Measurements from ENCODE around the gene MMAA.
"Not testable (repeated sequence)": the region's sequence is repeated elsewhere in the genome, so short reads cannot be mapped to it uniquely, and the experiment has no call there.

The MMAA gene
- 8.4 reads per million, percentile 28 among the genes with 10 or more reads in this experiment for total RNA-seq

DNA sequence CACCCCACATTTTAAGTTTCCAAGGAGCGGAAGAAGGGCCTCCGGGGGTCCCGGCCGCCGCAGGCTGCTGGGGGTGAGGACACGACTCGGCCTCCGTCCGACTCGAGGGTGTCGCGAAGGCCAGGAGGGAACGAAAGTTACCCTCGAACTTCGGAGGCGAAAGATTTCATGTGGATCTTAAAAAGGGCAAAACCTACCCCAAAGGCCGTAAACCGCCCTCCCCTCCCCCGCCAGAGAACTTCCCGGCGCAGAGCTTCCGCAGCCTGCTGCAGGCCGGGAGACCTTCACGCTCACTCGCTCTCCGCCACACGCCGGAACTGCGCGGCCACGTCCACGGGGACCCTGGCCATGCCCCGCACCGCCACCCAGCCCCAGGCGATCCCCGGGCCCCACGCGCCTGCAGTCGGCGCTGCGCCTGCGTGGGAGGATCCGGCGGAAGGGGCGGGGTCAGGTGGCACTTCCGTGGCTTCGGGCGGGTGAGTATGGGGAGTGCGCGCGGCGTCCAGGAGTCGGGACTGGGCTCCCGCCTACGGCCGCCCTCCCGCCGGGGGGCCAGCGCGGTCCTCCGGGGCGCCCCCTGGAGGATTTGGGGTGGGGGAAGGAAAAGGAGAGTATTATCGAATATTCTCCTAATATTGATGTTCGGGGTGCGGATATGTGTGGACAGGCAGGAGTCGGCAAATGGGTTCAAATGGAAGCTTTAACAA is at the start of gene MMAA:
Gene MMAA, plus strand, starts transcription at position 454 of the 707 bp plus-strand sequence. CDS start 19,755 bp downstream, outside the sequence.
- peak; percentile 91 for DNase-seq

DNA sequence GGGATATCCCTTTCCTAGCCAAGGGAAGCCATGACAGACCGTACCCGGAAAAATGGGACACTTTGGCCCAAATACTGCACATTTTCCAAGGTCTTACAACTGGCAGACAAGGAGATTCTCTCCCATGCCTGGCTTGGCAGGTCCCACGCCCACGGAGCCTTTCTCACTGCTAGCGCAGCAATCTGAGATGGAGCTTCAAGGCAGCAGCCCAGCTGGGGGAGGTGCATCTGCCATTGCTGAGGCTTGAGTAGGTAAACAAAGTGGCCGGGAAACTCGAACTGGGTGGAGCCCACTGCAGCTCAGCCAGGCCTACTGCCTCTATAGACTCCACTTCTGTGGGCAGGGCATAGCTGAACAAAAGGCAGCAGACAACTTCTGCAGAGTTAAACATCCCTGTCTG is 44.6 kb upstream of the MMAA start:
- not testable (repeated sequence) for DNase-seq

DNA sequence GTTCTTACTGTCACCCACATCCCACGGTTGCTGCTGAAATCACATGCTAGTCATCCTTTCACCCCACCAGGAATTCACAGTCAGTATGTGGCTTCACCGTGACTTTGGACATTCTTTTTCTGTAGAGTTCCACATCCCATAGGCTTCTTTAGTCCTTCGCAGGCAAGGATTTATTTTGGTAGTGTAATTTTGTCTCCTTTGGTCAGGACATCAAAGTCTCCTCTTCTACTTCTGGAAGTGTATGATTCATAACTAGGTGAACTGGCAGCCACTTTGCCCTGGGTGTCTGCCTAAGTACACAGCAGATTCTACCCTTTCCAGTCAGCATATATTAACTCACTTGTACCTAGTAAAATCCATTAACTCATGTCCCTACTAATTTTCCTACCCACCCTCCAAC is 38.3 kb upstream of the MMAA start:
- no peak for DNase-seq

DNA sequence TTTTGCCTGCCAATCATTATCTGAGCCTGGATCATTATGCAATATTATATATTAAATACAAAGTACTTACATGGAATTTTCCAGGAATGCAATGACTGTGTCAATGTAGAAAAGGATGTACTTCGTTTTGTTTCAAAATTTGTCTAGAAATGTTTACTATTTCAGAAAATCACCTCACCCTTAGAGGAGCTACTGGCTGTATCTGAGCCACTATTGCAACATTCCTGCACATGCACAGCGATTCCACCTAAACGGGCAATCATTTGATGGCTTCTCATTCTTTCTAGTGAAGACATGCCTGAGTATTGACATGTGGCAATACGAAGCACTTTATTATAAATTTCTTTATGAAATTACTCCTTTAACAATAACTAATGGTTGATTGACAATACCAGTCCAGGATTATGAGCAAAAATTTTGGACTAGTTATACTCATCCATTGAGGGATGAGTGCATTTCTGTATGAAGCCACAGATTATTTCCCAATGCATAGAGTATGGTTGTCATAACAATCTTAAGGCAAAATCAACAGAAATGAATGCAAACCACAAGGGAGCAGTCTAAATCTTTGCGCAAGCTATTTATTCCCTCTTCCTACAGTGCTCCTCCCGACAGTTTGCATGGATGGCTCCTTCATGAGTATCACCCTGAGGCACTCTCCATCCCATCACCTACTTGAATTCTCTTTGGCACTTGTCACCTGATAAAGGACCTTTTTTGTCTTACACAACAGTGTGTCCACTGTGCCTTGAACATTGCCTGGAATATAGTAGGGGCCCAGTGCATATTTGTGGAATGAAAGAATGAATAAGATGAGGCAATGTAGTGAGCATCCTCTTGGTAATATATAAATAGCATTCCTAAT is 35.8 kb upstream of the MMAA start:
- no peak for DNase-seq

DNA sequence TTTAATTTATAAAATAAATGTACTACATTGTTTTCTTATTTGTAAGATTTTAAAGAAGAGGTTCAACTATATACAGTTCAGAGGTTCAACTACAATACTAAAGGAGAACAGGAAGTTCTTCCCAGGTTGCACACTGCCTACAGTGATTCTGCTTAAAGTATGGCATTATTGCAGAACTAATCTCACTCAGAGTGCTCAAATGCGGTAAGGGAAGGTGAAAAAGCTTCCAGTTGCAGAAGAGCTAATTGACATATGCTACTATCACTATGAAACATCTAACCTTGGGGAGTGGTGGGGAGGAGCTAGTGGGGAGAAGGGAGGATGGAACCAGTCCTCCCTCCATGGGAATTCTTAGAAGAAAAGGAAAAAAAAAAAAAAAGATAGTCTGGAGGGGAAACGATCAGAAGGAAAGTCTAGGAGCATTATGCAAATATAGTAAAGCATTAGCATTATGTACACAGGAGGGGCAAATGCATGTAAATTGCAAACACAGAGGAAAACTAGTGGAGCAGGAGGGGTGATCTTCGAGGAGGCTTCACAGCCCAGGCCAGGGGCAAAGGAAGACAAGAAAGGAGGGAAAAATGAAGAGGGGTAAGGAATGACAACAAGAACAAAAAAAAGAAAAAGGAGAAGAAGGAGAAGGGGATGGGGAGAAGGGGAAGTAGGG is 32.0 kb upstream of the MMAA start:
- no peak for DNase-seq

DNA sequence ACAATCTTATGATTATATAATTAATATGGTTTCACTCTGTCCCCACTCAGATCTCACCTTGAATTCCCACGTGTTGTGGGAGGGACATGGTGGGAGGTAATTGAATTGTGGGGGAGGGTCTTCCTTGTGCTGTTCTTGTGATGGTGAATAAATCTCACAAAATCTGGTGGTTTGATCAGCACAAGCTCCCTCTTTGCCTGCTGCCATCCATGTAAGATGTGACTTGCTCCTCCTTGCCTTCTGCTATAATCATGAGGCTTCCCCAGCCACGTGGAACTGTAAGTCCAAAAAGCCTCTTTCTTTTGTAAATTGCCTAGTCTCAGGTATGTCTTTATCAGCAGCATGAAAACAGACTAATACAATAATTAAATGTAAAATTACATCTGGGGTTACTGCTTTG is 29.8 kb upstream of the MMAA start:
- not testable (repeated sequence) for DNase-seq

DNA sequence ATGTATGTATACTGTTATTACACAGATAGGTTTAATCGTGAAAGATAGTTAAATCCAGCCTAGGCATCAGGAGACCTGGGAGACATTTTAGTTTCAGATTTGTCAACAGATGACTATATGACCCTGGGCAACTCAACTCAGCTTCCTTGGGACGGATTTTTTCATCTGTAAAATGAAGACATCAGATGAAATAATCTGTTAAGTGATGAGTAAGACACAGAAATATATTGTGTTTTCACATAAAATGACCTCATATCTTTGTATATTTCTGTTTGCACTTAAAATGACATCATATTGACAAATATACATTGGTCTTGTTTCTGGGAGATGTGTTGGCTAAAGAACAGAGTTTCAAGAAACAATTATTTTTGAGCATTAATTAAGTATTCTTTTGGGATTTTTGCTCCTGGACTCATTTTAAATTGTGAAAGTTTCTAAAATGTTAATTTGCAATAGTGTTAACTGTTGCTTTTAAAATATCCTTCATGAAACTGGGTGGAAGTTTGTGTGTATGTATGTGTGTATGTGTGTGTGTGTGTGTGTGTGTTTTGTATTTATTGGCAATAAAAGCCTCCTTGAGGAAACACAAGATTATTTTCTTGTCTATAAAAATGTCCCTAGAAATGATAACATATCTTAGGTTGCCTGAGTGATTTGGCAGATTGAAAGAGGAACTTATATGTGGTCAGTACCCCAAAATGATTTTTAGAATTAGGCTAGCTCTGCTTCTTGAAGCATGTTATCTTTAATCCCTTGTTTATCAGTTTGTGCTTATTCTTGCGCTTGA is 29.1 kb upstream of the MMAA start:
- no peak for DNase-seq

DNA sequence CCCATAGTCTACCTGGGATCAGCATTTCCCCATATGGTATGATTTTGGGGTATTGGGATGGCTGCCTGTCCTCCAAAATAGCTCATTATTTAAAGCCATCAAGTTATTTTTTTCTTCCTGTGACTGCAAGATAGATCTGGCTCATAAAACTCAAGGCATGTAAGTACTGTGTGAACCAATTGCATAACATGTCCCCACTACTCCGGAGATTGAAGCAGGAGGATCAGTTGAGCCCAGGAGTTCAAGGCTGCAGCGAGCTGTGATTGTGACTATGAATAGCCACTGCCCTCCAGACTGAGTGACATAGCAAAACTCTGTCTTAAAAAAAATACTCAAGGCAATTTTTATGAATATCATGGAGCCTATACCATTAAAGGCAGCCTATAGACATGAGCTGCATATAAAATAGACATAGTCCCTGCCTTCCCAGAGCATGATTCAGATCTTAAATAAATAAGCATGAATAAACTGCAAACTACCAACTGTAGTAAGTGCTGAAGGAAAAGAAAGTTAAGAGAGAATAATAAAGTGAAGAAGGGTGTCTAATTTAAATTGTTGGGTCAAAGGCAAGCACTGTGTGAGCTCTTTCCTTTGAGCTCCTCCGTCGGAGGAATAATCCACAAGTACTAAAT is 16.9 kb upstream of the MMAA start:
- no peak for DNase-seq

DNA sequence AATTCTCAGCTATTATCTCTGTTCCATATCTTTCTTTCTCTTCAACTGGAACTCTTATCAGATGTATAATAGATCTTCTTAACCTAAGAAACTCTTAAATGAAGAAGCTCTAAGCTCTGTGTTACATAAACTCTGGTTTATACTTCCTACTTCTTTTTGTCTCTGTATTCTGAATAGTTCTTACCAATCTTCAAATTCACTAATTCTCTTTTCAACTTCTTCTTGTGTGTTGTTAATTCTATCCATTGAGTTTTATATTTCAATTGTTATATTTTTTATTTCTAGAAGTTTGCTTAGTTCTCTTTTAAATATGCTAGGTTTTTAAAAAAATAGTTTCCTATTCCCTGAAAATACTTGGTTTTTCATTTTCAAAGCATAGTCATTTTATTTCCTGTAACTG is 13.2 kb upstream of the MMAA start:
- DNase-seq = no peak

DNA sequence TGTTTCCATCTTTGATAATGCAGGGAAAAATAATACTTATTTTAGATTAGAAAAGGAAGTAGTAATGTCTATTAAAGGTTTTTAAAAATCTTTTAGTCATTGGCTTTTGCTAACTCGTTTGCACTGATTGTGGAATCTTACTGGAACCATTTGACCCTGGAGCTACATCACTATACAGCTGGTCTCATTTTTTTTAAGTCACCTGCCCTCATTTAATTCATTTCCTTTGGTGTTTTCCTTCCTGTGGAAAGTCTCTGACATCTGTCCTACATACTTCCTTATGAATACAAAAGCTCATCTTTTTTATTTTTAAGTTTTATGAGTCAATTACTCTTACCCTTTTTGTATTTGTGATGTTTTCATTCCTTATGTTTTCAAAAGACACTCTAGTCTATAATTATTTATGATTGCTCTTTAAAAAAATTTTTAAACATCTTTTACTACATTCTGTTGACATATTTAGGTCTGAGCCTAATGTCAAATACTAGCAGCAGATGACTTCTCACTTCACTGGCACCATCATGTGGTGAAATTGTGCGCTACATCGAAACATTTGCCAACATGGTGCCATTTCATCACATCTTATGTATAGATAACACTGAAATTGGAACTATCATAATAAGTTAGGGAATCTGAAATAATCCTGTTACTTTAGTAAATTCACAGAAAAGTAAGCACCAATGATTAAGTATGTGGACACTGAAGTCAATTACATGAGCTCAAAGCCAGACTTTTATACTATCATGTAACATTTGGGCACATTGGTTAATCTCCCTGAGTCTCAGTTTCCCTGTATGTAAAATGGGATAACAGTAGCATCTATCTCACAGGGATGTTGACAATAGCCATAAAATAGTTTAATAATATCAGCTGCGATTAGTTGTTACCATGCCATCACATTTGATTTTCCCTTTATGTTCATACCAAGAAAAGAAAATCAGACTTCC is 9.4 kb upstream of the MMAA start:
- DNase-seq = peak; percentile 36

DNA sequence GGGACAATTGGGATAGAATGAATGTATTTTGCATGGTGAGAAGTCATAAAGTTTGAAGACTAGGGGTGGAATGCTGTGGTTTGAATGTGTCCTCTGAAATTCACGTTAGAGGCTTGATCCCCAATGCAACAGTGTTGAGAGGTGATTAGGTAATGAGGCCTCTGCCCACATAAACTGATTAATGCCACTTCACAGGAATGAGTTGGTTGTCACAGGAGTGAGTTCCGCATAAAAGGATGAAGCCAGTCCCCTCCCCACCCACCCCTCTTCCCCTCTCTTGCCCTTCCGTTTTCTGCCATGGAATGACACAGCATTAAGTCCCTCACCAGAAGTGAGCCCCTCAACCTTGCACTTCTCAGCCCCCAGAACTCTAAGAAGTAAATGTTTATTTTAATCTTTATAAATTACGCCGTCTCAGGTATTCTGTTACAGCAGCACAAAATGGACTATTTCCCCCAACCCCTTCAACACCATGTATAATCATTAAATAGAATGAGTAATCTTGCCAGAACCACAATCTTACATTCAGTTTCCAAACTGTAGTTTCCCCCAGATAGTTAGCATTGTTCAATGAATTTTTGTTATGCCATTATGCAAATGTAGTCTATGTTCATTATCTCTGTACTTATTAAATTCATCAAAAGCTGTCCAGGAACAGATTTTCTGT is 5.5 kb upstream of the MMAA start:
- no peak for DNase-seq

DNA sequence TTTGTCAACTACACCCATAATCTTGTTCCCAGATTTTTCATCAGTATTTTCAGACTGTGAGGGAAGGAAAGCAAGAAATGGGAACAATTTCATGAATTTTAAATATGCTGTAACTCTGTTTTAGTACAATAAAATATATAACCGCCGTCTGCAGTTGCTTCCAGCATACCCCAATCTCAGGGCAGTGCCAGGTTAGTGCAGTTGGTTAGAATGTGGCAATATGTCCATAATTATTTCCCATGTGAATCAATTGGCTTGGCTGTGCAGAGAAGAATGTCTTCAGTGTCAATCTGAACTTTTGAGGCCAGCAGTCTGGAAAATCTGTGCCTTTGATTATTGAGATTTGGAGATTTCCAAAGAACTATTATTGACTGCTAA is 5.0 kb upstream of the MMAA start:
- DNase-seq = no peak

DNA sequence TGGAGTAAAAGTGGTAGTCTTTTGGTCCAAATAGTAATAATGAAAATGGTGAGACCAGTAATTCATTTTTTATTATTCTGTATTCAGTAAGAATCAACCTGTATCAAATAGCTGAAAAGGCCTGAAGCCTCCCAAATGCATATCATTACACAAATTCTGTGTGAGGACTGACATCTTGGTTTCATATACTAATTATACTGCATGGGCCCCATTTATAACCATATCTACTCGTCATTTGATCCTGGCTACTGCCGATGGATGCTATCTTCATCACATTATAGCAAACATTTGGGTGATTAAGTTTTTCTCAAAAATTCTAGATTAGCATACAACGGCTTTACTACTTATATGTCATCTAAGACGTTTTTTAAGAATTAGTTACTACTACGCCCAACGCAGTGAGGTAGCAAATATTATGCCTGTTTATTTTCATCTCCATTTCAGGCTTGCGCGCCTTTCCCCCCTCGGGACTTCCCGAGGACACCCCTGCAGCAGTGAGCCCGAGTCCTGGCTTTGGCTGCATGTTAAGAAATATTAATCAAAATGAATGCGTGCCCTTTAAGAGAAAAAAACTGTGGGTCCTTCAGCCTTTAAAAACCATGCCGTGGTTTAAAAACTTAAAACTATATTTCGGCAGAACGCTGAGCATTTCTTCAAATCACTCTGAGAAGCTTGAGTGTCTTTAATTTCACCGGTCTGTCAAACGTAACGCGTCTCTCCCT is 814 bp upstream of the MMAA start:
- peak; percentile 4 for DNase-seq

DNA sequence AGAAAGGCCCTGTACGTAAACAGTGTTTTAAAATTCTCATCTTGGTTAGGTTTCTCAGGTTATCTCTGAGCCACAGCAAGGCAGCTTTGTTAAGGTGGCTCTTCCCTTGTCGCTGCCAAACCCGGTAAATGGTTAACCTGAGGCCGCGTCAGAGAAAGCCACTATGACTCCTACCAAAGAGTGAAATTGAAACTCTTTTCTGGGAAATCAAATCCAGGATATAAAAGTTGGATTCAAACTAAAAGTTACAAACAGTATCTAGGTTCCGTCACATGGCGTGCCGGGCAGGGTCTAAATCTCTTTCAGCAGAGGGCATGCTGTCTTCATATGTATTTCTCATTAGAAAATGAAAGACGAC is 433 bp downstream of the MMAA start:
- peak; percentile 34 for DNase-seq

DNA sequence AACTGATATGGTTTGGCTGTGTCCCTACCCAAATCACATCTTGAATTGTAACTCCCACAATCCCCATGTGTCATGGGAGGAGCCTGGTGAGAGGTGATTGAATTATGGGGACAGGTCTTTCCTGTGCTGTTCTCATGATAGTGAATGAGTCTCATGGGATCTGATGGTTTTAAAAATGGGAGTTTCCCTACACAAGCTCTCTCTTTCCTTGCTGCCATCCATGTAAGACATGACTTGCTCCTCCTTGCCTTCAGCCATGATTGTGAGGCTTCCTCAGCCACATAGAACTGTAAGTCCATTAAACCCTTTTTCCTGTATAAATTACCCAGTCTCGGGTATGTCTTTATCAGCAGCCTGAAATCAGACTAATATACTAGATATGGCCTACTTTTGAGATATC is 2.9 kb downstream of the MMAA start:
- not testable (repeated sequence) for DNase-seq

DNA sequence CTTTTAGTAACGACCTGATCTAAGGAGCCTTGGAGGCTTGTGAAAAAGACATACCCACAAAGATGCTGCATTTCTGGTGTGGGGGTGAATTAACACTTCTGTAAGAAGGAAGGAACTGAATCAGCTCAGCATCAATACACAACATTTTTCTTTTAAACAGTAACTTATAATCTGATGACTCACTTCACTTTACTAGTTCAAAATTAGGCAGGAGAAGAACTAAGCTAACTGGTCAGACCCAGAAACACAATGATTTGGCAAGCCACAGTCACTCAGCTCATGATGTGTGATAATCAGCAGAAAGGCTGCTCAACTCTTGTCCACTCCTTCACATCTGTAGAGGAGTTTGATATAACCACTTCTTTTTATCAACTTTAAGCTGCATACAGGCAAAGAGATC is 4.6 kb downstream of the MMAA start:
- no peak for DNase-seq

DNA sequence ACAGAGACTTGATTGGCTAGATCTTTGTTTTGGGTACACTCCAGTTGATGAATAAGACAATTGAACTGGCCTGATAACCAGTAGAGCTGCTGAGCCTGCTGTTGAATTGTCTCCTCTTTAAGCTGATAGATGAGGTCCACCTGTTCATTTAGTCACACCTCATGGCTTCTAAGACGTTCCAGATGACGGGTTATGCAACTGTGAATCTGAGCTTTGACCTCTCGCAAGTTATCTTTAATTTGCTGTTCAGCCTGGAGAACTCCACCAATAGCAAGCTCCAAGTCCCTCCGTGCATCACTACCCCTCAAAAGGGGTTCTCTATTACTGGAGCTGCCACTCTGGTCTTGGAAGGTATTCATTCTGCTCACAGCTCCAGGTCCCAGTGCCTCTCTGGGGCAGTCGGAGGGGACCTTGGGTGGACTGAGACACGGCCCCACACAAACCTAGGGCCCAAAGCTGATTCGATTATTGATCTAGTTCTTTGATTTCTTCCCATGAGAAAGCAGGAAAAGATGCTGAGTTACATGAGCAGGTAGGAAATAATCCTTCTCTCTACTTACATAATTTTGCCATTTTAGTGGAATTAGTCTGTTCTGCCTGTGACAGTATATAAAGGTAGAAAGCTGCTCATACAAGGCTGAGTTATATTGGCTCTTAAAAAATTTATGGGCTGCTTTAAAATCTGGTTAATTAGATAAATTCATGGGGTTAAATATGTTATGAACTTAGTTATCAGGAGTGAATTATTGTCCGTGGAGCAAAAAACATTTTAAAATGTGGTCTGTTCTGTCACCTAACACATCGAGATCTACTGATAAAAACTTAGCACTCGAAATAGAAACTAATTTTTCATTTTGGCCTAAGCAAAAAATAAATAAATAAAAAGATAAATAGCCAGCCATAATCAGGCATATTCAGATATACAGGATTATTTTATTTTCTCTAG is 6.8 kb downstream of the MMAA start:
- DNase-seq = no peak

DNA sequence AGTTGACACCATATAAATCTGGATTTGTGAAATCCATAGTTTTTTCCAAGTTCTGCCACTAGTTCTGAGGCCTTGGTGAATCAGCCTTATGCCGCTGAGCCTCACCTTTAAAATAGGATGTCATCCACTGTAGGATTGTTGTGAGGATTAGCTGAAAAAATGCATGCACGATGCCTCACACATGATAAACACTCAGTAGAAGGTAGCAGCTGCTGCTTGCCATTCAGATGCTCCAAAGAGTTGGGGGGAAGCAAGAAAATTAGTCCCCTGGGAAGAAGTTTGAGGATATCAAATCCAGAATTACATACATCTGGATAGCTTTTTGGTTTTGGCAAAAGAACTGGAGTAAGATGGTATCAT is 7.4 kb downstream of the MMAA start:
- no peak for DNase-seq

DNA sequence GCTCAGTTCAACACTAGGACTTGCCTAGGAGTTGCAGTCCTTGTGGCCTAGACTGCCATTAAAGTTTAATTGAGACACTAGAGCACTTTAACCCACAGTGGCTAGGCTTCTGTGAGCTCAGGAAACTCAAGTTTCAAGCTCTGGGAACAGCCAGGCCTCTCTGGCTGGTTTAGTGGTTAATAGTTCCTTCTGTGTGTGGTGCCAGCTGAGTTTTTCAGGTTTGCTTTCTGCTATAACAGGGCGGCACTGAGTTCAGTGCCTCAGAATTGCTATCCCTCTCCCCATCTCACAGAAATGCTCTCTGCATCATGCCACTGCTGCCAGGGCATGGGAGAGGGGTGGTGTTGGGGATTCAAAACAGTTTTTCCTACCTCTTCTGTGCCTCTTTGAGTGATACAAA is 15.9 kb downstream of the MMAA start:
- no peak for DNase-seq
